ENCODE measurements around the gene SHB. TPM values are rescaled to one million over a fixed set of nuclear protein-coding genes. Genes with fewer than 3 reads are reported as not detected.

SHB gene
- total and polyA plus RNA-seq, 2 of the 8 experiments (the other 6 are each of a cell fraction or from before 2014, with no cell fraction given), result 4.1 to 12.6 TPM

DNA sequence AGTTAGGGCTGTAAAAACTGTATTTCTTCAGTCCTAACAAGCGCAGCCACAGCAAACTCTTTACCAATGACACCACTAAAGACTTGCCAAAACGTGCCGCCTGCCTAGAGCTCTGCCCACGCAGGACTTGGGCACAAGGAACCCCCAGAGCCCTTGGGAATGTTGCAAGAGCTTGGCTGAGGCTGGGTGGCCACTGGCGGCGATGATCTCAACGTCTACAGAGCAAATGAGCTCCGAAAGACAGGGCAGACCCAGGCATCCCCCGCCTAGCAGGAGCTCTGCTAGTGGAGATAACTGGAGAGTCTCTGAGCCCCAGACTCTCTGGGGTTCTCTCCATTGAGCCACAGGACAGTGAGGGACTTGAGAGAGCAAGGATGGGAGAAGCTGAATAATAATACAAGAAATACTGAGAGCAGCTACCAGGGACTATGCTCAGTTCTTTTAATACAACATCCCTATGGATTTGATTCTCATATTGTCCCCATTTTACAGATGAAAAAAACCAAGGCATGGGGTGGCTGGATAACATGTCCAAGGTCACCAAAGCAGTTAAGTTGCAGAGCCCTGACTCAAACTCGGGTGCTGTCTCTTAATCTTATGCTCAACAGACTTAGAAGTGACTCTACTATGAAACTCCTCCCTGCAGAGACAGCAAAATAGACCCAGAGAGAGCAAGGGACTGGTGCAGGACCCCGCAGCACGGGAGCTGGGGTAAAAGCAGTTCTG is 32.5 kb downstream of the SHB start:
- H3K4me3 ChIP-seq (ENCODE audit: extremely low read depth in 1 of 4, insufficient read depth in 2 of 4, low read depth in 3 of 4, low read length in 4 of 4), result no peak overlapping the region
- H4K20me1 ChIP-seq (replicated peaks in 1 of 2; ENCODE audit: control insufficient read depth in 1 of 2, insufficient read depth in 2 of 2, low read length in 2 of 2), result peaks cover 0 to 3% of the 10 kb centered on the region in 2 experiments
- H3K79me2 ChIP-seq (ENCODE audit: control insufficient read depth in 1 of 2, insufficient read depth in 2 of 2, low read length in 2 of 2), result peaks cover 0 to 28% of the 10 kb centered on the region in 2 experiments; a peak in 1 of 4 replicates
- H2BK120ac ChIP-seq (replicated peaks; ENCODE audit: low read depth, low read length), result no peak overlapping the region
- H3K9me3 ChIP-seq (ENCODE audit: insufficient read depth in 2 of 2, low read depth in 1 of 2, low read length in 1 of 2), result no peaks in the 10 kb centered on the region
- H3K27me3 ChIP-seq (replicated peaks in 1 of 4; ENCODE audit: control insufficient read depth in 3 of 4, extremely low read depth in 1 of 4, insufficient read depth in 3 of 4, low read length in 3 of 4), result no peaks in the 10 kb centered on the region
- H2BK20ac ChIP-seq (ENCODE audit: low read length), result no peak overlapping the region
- no peaks in the 10 kb centered on the region for H3K36me3 ChIP-seq (ENCODE audit: control insufficient read depth in 2 of 4, insufficient read depth in 4 of 4, low read length in 3 of 4)
- no peak overlapping the region for H3K4ac ChIP-seq (replicated peaks; ENCODE audit: insufficient read length, low read depth, low read length)
- H2BK15ac ChIP-seq (ENCODE audit: low read length), result no peak overlapping the region; the same call in 1 of the 2 replicates
- no peak overlapping the region for H3K23ac ChIP-seq (ENCODE audit: insufficient read length)
- peaks cover 8% of the 10 kb centered on the region for H3K79me1 ChIP-seq (ENCODE audit: low read depth, low read length)
- no peak overlapping the region for H2AK5ac ChIP-seq (ENCODE audit: low read depth, low read length)
- FAIRE-seq (no peak), DNase-seq (ENCODE audit: low read depth in 1 of 2, low spot score in 2 of 2) (no peak)
- no peak overlapping the region for H3K14ac ChIP-seq (ENCODE audit: insufficient read length)
- H2AFZ ChIP-seq (ENCODE audit: low read length), result no peak overlapping the region
- peak overlapping the region; percentile 92 for H4K8ac ChIP-seq (ENCODE audit: extremely low read depth, insufficient read depth, low read length)
- no peak overlapping the region for H3K4me2 ChIP-seq (ENCODE audit: insufficient read depth in 1 of 2, low read depth in 2 of 2, low read length in 2 of 2)
- no peak overlapping the region for H4K91ac ChIP-seq (replicated peaks; ENCODE audit: insufficient read length, low read length)
- no peak overlapping the region for H3K27ac ChIP-seq (ENCODE audit: low read depth, low read length)
- no peak overlapping the region for H4K5ac ChIP-seq (ENCODE audit: insufficient read length, low read depth, low read length)
- H3K9ac ChIP-seq (replicated peaks in 1 of 4; ENCODE audit: extremely low read depth in 1 of 4, low read depth in 3 of 4, low read length in 3 of 4), result no peak overlapping the region
- POLR2A ChIA-PET (ENCODE audit: partially characterized antibody), result interaction anchor here (0.8 to 2.9 kb wide), 3 partner anchors 9 to 19 kb away, joined by 3 to 8 read pairs (median 4); no protein-coding TSS in a partner anchor
- peak overlapping the region; percentile 19; the same call in 1 of the 2 replicates for H3K18ac ChIP-seq (ENCODE audit: extremely low read depth, low read length)
- WGBS, 2 experiments (ENCODE audit: extremely low coverage in 1 of 2, insufficient coverage in 1 of 2, insufficient read length in 1 of 2, insufficient replicate concordance in 2 of 2, low coverage in 1 of 2, low lambda C conversion rate in 2 of 2, missing lambda C conversion rate in 1 of 2), result 78% methylated on average over 12 of the region's 12 CpGs; no CpG with 5 or more reads in 1 of the 2 experiments
- no peak overlapping the region for H2BK12ac ChIP-seq (ENCODE audit: low read depth, low read length)
- CTCF ChIA-PET (ENCODE audit: partially characterized antibody), result interaction anchor here (1.2 to 5.4 kb wide), 6 partner anchors 9 to 31 kb away, joined by 3 to 43 read pairs (median 3); no protein-coding TSS in a partner anchor
- no peak overlapping the region for H3K56ac ChIP-seq (replicated peaks; ENCODE audit: insufficient read length, low read depth, low read length)
- H3K23me2 ChIP-seq (ENCODE audit: low read depth, low read length), result no peaks in the 10 kb centered on the region
- peaks cover 5 to 15% (median 12%) of the 10 kb centered on the region in 4 experiments for H3K4me1 ChIP-seq (replicated peaks in 1 of 4; ENCODE audit: control insufficient read depth in 3 of 4, insufficient read depth in 4 of 4, low read length in 3 of 4)
- no peak overlapping the region; the same call in 1 of the 2 replicates for H2BK5ac ChIP-seq (ENCODE audit: low read depth, low read length)
- no peak for TF ChIP-seq SAP30 (IDR thresholded peaks at IDR 0.05; ENCODE audit: insufficient read depth, insufficient replicate concordance, low read length)
- no peak for TF ChIP-seq POLR2AphosphoS5 (IDR thresholded peaks at IDR 0.05; ENCODE audit: low read depth, low read length)
- TF ChIP-seq CHD2 (IDR thresholded peaks at IDR 0.05; ENCODE audit: low read length), result no peak
- TF ChIP-seq SUZ12 (IDR thresholded peaks at IDR 0.05; ENCODE audit: low read length), result no peak
- TF ChIP-seq NANOG (IDR thresholded peaks at IDR 0.05; ENCODE audit: insufficient read depth, low read depth, low read length, poor library complexity, severe bottlenecking), result no peak
- TF ChIP-seq CTBP2 (IDR thresholded peaks at IDR 0.05; ENCODE audit: borderline replicate concordance, insufficient read depth, insufficient read length, low read length), result no peak
- TF ChIP-seq RAD21 (IDR thresholded peaks at IDR 0.05 in 1 of 2, conservative IDR thresholded peaks at IDR 0.05 in 1 of 2; ENCODE audit: low read depth in 2 of 2, low read length in 2 of 2), result no peak
- no peak for TF ChIP-seq SP1 (IDR thresholded peaks at IDR 0.05; ENCODE audit: low read depth, low read length)
- no peak for TF ChIP-seq CBX5 (IDR thresholded peaks at IDR 0.05; ENCODE audit: low read depth, low read length)
- no peak for TF ChIP-seq E2F6 (IDR thresholded peaks at IDR 0.05)
- TF ChIP-seq POU5F1 (IDR thresholded peaks at IDR 0.05; ENCODE audit: low read depth, low read length), result no peak
